Panc1 (cell line): ENCODE measurements around the gene CHD1L.

Source experiments
- CTCF ChIP-seq: fragments of 450-650 bp; IDR thresholded peaks from 2 replicates; pipeline ENCODE4 v1.5.1; 2017; ENCODE audit warnings: mild to moderate bottlenecking
- POLR2AphosphoS5 ChIP-seq: IDR thresholded peaks from 2 replicates; pipeline ENCODE4 v1.6.1; 2012; ENCODE audit warnings: mild to moderate bottlenecking, low read depth, low read length, moderate library complexity
- SIN3A ChIP-seq: IDR thresholded peaks from 2 replicates; pipeline ENCODE4 v1.6.1; 2012; ENCODE audit warnings: low read depth, mild to moderate bottlenecking, low read length, moderate library complexity, borderline replicate concordance; ENCODE audit not compliant: insufficient read depth

DNA sequence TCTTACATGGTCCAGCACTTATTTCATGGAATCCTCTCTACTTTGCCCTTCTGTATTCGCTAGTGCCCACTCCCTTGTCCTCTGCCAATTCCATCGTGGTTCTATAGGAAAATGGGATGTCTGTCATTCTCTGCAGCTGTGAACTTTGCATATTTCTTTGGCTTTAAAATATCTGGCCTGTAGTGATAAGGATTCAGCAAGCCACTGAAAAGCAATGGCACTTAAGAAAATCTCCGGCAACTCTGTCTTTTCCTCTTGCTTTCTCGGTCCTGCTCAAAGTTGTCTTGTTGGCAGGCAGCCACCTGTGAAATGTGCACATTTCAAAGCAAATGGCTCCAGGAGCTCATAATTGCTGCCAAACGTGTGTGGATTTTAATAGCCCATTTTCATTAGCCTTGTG is 91.8 kb downstream of the CHD1L start:
- TF ChIP-seq CTCF (no peak), POLR2AphosphoS5 (no peak), SIN3A (no peak)
